H1 (cell line): ENCODE results near the gene RIMBP2. TPM values are rescaled to one million over a fixed set of nuclear protein-coding genes. Genes with fewer than 3 reads are reported as not detected.

Source experiments
- RNF2 ChIP-seq: fragments of 200-900, 300-1000 bp; sonication (generic); IDR thresholded peaks from 2 replicates; pipeline ENCODE4 v1.7.1; 2016; ENCODE audit warnings: borderline replicate concordance, low read depth, mild to moderate bottlenecking, antibody characterized with exemption, low read length; ENCODE audit not compliant: poor library complexity, severe bottlenecking; ENCODE audit errors: missing control alignments
- polyA plus RNA-seq, 7 experiments: library from polyadenylated mRNA; depleted of rRNA in 3 of 7; stranded (reverse) in 5 of 7; unstranded in 2 of 7; fragments of >200 nt in 5 of 7; fragments of 200-250 nt in 2 of 7; gene quantifications; 1 replicate in 5 of 7; 2 replicates in 1 of 7; 4 replicates in 1 of 7; pipeline versions ENCODE4 v1.2.1 to v1.2.3, GENCODE V29; 2011 to 2013; ENCODE audit warnings: missing spikeins in 2 of 7, mixed read lengths in 2 of 7
- total RNA-seq: library from RNA; stranded (reverse); fragmentation: NEBNext Ultra II Directional; extraction: Animal tissue kit (Norgen Biotek cat#: 25700); gene quantifications from 2 replicates; pipeline ENCODE4 v1.2.1, GENCODE V29; 2021

The RIMBP2 gene
- total and polyA plus RNA-seq, 2 of the 8 experiments (the other 6 are each of a cell fraction or from before 2014, with no cell fraction given), result 0.18 to 0.65 TPM

DNA sequence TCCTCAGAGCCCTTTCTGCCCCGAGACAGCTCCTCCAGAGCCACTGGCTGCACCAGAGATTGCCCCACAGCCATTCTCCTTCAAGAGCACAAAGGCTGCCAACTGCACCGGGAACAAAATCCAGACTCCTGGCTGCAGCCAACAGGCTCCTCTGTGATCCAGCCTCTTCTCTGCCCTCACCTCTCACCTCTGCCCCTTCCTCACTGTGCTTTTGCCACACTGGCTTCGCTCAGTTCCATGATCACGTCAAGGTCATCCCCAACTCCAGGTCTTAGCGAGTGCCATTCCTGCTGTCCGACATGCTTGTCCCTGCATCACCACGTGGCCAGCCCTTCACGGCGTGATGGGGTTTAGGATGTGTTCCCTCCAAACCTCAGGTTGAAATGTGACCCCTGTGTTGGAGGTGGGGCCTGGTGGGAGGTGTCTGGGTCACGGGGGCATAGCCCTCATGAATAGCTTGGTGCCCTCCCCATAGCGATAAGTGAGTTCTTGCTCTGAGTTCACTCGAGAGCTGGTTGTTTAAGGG, 229.1 kb downstream of the RIMBP2 start (continued):
- no peak for TF ChIP-seq RNF2
